ENCODE measurements around the gene FOXS1.
"Not testable (repeated sequence)": the region's sequence is repeated elsewhere in the genome, so short reads cannot be mapped to it uniquely, and the experiment has no call there.

Gene FOXS1

GRCh38 chr20:31823360-31824124 is 21.9 kb downstream of the FOXS1 start:
- no peak for DNase-seq (ENCODE audit: low read depth in 2 of 2)

GRCh38 chr20:31822421-31823330 is 22.7 kb downstream of the FOXS1 start:
- DNase-seq (ENCODE audit: low read depth in 2 of 2), result peak; percentile 49 to 52

- DNase-seq (ENCODE audit: low read depth in 2 of 2), result no peak
These were observed 24.0 kb downstream of the FOXS1 start for GRCh38 chr20:31821427-31821826.

GRCh38 chr20:31820228-31820627 is 25.2 kb downstream of the FOXS1 start:
- DNase-seq (ENCODE audit: low read depth in 2 of 2), result no peak

GRCh38 chr20:31819083-31819784 is 26.2 kb downstream of the FOXS1 start, which contains the start of gene MYLK2:
TSS of gene MYLK2 (plus strand) at chr20:31819356. CDS start at chr20:31819581, 225 bp downstream.
- no peak for DNase-seq (ENCODE audit: low read depth in 2 of 2)

GRCh38 chr20:31818376-31818908 is 27.0 kb downstream of the FOXS1 start:
- no peak for DNase-seq (ENCODE audit: low read depth in 2 of 2)

- no peak for DNase-seq (ENCODE audit: low read depth in 2 of 2)
These were observed 27.9 kb downstream of the FOXS1 start for GRCh38 chr20:31817461-31817860.

- no peak for DNase-seq (ENCODE audit: low read depth in 2 of 2)
These were observed 29.2 kb downstream of the FOXS1 start for GRCh38 chr20:31816221-31816620.

GRCh38 chr20:31815408-31816188 is 29.8 kb downstream of the FOXS1 start:
- DNase-seq (ENCODE audit: low read depth in 2 of 2), result no peak

- DNase-seq (ENCODE audit: low read depth in 2 of 2), result not testable (repeated sequence)
These were observed 31.3 kb downstream of the FOXS1 start for GRCh38 chr20:31814142-31814541.

- DNase-seq (ENCODE audit: low read depth in 2 of 2), result no peak
These were observed 31.8 kb downstream of the FOXS1 start for GRCh38 chr20:31813611-31814010.

GRCh38 chr20:31811796-31812728 is 33.3 kb downstream of the FOXS1 start:
- DNase-seq (ENCODE audit: low read depth in 2 of 2), result no peak

GRCh38 chr20:31811198-31811597 is 34.2 kb downstream of the FOXS1 start:
- no peak for DNase-seq (ENCODE audit: low read depth in 2 of 2)

GRCh38 chr20:31809661-31810060 is 35.7 kb downstream of the FOXS1 start:
- no peak for DNase-seq (ENCODE audit: low read depth in 2 of 2)

- no peak for DNase-seq (ENCODE audit: low read depth in 2 of 2)
These were observed 36.9 kb downstream of the FOXS1 start for GRCh38 chr20:31808481-31808880.

- no peak for DNase-seq (ENCODE audit: low read depth in 2 of 2)
These were observed 38.6 kb downstream of the FOXS1 start for GRCh38 chr20:31806564-31807355.

- no peak for DNase-seq (ENCODE audit: low read depth in 2 of 2)
These were observed 41.7 kb downstream of the FOXS1 start for GRCh38 chr20:31803552-31804291.

GRCh38 chr20:31801508-31801907 is 43.9 kb downstream of the FOXS1 start:
- no peak for DNase-seq (ENCODE audit: low read depth in 2 of 2)

All from stimulated activated CD8-positive, alpha-beta memory T cell treated with anti-CD3 and anti-CD28 coated beads, Interleukin-15, amount 100 ng/mL, for 48 hours (primary cell).